Gastroesophageal sphincter (tissue), 4 donors: Measurements from ENCODE around the gene HRC. TPM values are rescaled to one million over a fixed set of nuclear protein-coding genes. Genes with fewer than 3 reads are reported as not detected.

Experiments used
- ATAC-seq: fragments of 150-250 bp; one replicate; pipeline ENCODE4 v1.9.1; 2016; ENCODE audit warnings: mild to moderate bottlenecking, moderate library complexity
- H3K27ac ChIP-seq, 4 donors: fragments of 200-600 bp; sonication (generic) in 3 of 4; 1 replicate in 3 of 4; 2 replicates in 1 of 4; pipeline ENCODE4 v1.5.1; 2016 to 2019
- H3K27me3 ChIP-seq: fragments of 200-600 bp; sonication (generic); one replicate; pipeline ENCODE4 v1.5.1; 2019
- H3K36me3 ChIP-seq, 2 donors: fragments of 200-600 bp; sonication (generic); one replicate each; pipeline ENCODE4 v1.5.1; 2019; ENCODE audit warnings: control low read depth in 1 of 2
- H3K4me1 ChIP-seq, 3 donors: fragments of 200-600 bp; sonication (generic); 1 replicate in 2 of 3; 2 replicates in 1 of 3; pipeline ENCODE4 v1.5.1; 2016 to 2019; ENCODE audit warnings: control low read depth in 2 of 3
- H3K4me3 ChIP-seq, 2 donors: fragments of 200-600 bp; sonication (generic); one replicate each; pipeline ENCODE4 v1.5.1; 2019; ENCODE audit warnings: mild to moderate bottlenecking in 1 of 2, moderate library complexity in 1 of 2
- H3K9me3 ChIP-seq, 3 donors: fragments of 200-600 bp; sonication (generic); one replicate each; pipeline ENCODE4 v1.5.1; 2017 to 2019; ENCODE audit warnings: control low read depth in 2 of 3
- CTCF ChIP-seq, 4 experiments: fragments of 200-600 bp in 2 of 4; fragments of 450-650 bp in 2 of 4; sonication (generic) in 1 of 4; IDR thresholded peaks; one replicate each; pipeline ENCODE4 v1.5.1; 2017 to 2019; ENCODE audit warnings: antibody characterized with exemption in 4 of 4, mild to moderate bottlenecking in 2 of 4, moderate library complexity in 2 of 4
- EP300 ChIP-seq: sonication (generic); formaldehyde crosslinking; IDR thresholded peaks from one replicate; pipeline ENCODE4 v1.6.1; 2017; ENCODE audit warnings: antibody characterized with exemption, mild to moderate bottlenecking
- POLR2A ChIP-seq, 2 donors: fragments of 450-650 bp; IDR thresholded peaks; one replicate each; pipeline ENCODE4 v1.6.1; 2017; ENCODE audit warnings: antibody characterized with exemption in 2 of 2, mild to moderate bottlenecking in 2 of 2, moderate library complexity in 1 of 2
- POLR2AphosphoS5 ChIP-seq: sonication (generic); formaldehyde crosslinking; IDR thresholded peaks from one replicate; pipeline ENCODE4 v1.6.1; 2017; ENCODE audit warnings: antibody characterized with exemption
- WGBS, 2 donors: methylation state at CpG; one replicate each; pipeline ENCODE4 v1.1.5; 2018; ENCODE audit warnings: low coverage in 1 of 2; 5-methylcytosine and 5-hydroxymethylcytosine counted together
- total RNA-seq, 4 donors: library from RNA; depleted of rRNA; stranded (reverse); fragments of >200 nt; gene quantifications; one replicate each; pipeline ENCODE4 v1.1.0, GENCODE V29; 2016

Gene HRC
- total RNA-seq, 4 donors from 2014 or later, result 1.1 to 3.9 (median 1.8) TPM

- Histone ChIP-seq H3K4me3 (no peak overlapping the region), H3K27me3 (no peaks in the 10 kb centered on the region), H3K36me3 (no peaks in the 10 kb centered on the region), H3K27ac (no peak overlapping the region), H3K9me3 (no peaks in the 10 kb centered on the region), H3K4me1 (peaks cover 4 to 33% (median 20%) of the 10 kb centered on the region in 3 donors)
- WGBS, 2 donors, result 80 to 89% methylated on average over 2 of the region's 2 CpGs
- ATAC-seq, result no peak
- TF ChIP-seq POLR2AphosphoS5, result no peak
- TF ChIP-seq POLR2A (IDR thresholded peaks at IDR 0.05), result no peak
- no peak for TF ChIP-seq CTCF (IDR thresholded peaks at IDR 0.05)
Measured at GRCh38 chr19:49120868-49121267, 34.3 kb downstream of the HRC start.

DNA sequence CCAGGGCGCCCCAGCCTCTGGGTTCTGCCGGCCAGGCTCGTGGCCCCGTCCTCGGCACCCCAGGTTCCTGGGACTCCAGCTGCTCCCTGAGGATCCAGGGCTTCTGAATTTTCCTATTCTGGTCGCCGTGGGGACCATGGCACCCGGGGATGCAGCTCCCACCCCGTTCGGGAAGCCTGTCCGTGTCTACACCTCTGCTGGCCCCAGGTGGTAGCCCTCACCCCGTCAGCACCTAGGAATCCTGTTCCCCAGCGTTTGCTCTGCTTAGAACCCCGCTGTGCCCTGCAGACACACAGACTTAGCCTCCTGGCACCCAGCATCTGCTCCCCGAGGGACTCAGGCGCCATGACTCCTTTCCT lies 34.9 kb downstream of the HRC start:
- peaks cover 4 to 36% (median 20%) of the 10 kb centered on the region in 3 donors for H3K4me1 ChIP-seq
- no peak for ATAC-seq
- no peak for TF ChIP-seq EP300
- no peak for TF ChIP-seq POLR2AphosphoS5
- TF ChIP-seq POLR2A (IDR thresholded peaks at IDR 0.05), result no peak
- TF ChIP-seq CTCF (IDR thresholded peaks at IDR 0.05), result no peak
- peak overlapping the region in 1 of 2 donors; percentile 75 for H3K4me3 ChIP-seq
- no peaks in the 10 kb centered on the region for H3K27me3 ChIP-seq
- H3K36me3 ChIP-seq, result no peaks in the 10 kb centered on the region
- peak overlapping the region in 1 of 4 donors; percentile 92 for H3K27ac ChIP-seq
- no peaks in the 10 kb centered on the region for H3K9me3 ChIP-seq
- 28% methylated on average over 6 of the region's 16 CpGs; no CpG with 5 or more reads in 1 of the 2 donors for WGBS, 2 donors

DNA sequence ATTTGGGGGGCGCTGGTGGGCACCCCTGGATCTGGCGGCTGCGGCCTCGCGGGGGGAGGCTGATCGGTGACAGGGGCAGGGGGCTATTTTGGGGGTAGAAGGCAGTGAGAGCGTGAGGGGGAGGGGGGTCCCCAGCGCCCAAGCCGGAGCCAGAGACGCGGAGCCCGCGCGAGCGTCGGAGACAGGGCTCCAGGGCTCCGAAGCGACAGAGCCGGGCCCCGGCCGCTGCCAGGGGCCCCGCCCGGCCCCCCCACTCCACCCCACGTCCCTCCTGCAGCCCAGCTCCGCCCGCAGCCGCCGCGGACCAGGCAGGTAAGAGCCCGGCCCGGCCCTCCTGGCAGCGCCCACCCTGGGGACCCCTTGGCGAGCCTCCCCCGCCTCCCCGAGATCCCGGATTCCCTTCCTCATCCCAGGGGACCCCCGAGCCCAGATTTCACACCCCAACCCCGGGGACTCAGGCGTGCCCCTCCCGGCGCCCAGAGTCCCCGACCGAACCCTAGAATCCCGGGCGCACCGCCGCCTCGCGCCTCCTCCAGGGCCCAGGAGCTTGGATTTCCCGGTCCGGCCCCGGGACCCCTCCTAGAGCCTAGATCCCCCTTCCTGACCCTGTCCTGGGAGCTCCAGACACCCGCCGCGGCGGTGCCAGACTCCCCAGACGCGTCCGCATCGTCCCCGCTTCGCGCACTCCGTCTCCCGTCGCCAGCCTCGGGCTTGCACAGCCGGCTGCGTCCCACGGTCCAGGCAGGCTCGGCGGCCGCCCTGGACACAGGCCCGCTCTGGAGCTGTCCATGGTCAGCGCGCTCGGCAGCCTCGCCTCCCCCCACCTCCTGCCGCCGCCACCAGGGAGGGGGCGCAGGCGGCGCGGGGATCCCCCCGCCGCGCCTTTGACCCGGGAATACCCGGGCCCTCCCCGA lies 35.5 kb downstream of the HRC start, which contains the start of gene PPFIA3:
TSS of gene PPFIA3 (plus strand) at position 134 of the 914 bp plus-strand sequence. CDS start 8,330 bp downstream, outside the sequence.
- ATAC-seq, result peak; percentile 35
- no peaks in the 10 kb centered on the region for H3K27me3 ChIP-seq
- peak within 1 kb of the TSS; percentile 73 to 99 (median 95) for H3K27ac ChIP-seq
- peak within 1 kb of the TSS; percentile 51 to 75 for H3K4me3 ChIP-seq
- H3K9me3 ChIP-seq, result no peaks in the 10 kb centered on the region
- peaks cover 4 to 42% (median 20%) of the 10 kb centered on the region in 3 donors for H3K4me1 ChIP-seq
- 0% methylated on average over 1 of the region's 90 CpGs; no CpG with 5 or more reads in 1 of the 2 donors for WGBS, 2 donors
- no peaks in the 10 kb centered on the region for H3K36me3 ChIP-seq
- TF ChIP-seq EP300 (no peak), CTCF (IDR thresholded peaks at IDR 0.05) (peak in 1 of 4 experiments; percentile 4), POLR2AphosphoS5 (no peak)

- Histone ChIP-seq H3K4me3 (peak within 1 kb of the TSS; percentile 51 to 75), H3K27me3 (no peaks in the 10 kb centered on the region), H3K9me3 (no peaks in the 10 kb centered on the region), H3K4me1 (peaks cover 4 to 47% (median 21%) of the 10 kb centered on the region in 3 donors), H3K27ac (peak within 1 kb of the TSS; percentile 73 to 99 (median 95)), H3K36me3 (no peaks in the 10 kb centered on the region)
- ATAC-seq, result peak; percentile 90
- TF ChIP-seq POLR2AphosphoS5 (peak; percentile 49), CTCF (IDR thresholded peaks at IDR 0.05) (peak in 2 of 4 experiments; percentile 31 to 51), EP300 (no peak), POLR2A (IDR thresholded peaks at IDR 0.05) (peak in 1 of 2 donors; percentile 46)
- WGBS, 2 donors, result 0% methylated on average over 16 of the region's 85 CpGs; no CpG with 5 or more reads in 1 of the 2 donors
Measured at GRCh38 chr19:49118565-49119410, 36.4 kb downstream of the HRC start, which contains the start of gene C19orf73. Gene C19orf73 (minus strand): TSS chr19:49119143. CDS start chr19:49119022, 121 bp downstream.
